ENCODE results near the gene SLC38A11. TPM values are rescaled to one million over a fixed set of nuclear protein-coding genes. Genes with fewer than 3 reads are reported as not detected.

SLC38A11 gene
- total and polyA plus RNA-seq, 2 of the 13 experiments (the other 11 are each of a cell fraction or from before 2014, with no cell fraction given): 14.0 to 14.3 TPM

DNA sequence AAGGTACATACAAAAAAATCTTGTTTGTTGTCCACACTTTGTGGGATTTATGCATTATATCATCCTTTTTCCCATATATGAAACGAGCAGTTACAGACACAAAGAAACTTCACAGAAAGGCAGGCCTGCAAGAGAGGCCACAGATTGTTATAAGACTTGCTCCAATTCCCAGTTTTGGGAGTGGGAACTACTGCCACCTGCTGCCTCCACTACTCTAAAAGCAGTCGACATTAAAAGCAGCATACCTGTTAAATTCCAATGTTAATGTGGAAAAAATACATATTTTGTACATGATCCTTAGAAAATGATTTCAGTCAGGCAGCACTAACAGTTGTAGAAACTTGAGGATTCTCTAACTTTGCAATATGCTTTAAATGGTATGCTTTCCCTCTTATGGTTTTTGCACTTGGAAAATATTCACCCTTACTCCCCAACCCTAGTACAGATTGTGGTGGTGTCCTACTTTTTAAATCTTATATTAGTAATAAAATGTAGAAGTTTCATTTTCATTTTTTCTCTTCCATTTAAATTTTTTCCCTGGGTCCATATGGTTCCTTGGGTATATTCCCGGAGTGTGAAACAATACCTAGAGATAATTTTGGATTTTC is 37.9 kb downstream of the SLC38A11 start (continued):
- TF ChIP-seq, protein P1, sequence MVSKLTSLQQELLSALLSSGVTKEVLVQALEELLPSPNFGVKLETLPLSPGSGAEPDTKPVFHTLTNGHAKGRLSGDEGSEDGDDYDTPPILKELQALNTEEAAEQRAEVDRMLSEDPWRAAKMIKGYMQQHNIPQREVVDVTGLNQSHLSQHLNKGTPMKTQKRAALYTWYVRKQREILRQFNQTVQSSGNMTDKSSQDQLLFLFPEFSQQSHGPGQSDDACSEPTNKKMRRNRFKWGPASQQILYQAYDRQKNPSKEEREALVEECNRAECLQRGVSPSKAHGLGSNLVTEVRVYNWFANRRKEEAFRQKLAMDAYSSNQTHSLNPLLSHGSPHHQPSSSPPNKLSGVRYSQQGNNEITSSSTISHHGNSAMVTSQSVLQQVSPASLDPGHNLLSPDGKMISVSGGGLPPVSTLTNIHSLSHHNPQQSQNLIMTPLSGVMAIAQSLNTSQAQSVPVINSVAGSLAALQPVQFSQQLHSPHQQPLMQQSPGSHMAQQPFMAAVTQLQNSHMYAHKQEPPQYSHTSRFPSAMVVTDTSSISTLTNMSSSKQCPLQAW (CRISPR knock-in tag; IDR thresholded peaks at IDR 0.05): 0 out of 2 replicates have a peak, but pooled peaks have one; percentile 35
- TF ChIP-seq, protein P2, sequence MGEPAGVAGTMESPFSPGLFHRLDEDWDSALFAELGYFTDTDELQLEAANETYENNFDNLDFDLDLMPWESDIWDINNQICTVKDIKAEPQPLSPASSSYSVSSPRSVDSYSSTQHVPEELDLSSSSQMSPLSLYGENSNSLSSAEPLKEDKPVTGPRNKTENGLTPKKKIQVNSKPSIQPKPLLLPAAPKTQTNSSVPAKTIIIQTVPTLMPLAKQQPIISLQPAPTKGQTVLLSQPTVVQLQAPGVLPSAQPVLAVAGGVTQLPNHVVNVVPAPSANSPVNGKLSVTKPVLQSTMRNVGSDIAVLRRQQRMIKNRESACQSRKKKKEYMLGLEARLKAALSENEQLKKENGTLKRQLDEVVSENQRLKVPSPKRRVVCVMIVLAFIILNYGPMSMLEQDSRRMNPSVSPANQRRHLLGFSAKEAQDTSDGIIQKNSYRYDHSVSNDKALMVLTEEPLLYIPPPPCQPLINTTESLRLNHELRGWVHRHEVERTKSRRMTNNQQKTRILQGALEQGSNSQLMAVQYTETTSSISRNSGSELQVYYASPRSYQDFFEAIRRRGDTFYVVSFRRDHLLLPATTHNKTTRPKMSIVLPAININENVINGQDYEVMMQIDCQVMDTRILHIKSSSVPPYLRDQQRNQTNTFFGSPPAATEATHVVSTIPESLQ (CRISPR knock-in tag; conservative IDR thresholded peaks at IDR 0.05): no peak
- TF ChIP-seq ASH2L (IDR thresholded peaks at IDR 0.05; ENCODE audit: insufficient read length, low read depth, low read length) (peak; percentile 30), KMT2B (CRISPR knock-in tag; IDR thresholded peaks at IDR 0.05) (peak; percentile 53; the same call in 1 of the 2 replicates), ZMYM4 (CRISPR knock-in tag; IDR thresholded peaks at IDR 0.05) (peak; percentile 81), ZKSCAN8 (CRISPR knock-in tag; IDR thresholded peaks at IDR 0.05; ENCODE audit: borderline replicate concordance) (peak; percentile 78; the same call in 1 of the 2 replicates), SNAI1 (CRISPR knock-in tag; IDR thresholded peaks at IDR 0.05; ENCODE audit: borderline replicate concordance) (no peak), ELF3 (CRISPR knock-in tag; IDR thresholded peaks at IDR 0.05) (0 out of 2 replicates have a peak, but pooled peaks have one; percentile 21), REXO4 (CRISPR knock-in tag; IDR thresholded peaks at IDR 0.05; ENCODE audit: borderline replicate concordance) (no peak), ZNF557 (CRISPR knock-in tag; IDR thresholded peaks at IDR 0.05) (no peak), ZNF552 (CRISPR knock-in tag; IDR thresholded peaks at IDR 0.05; ENCODE audit: borderline replicate concordance) (no peak), ZNF230 (CRISPR knock-in tag; IDR thresholded peaks at IDR 0.05) (peak; percentile 58; the same call in 1 of the 2 replicates), PPARG (CRISPR knock-in tag; conservative IDR thresholded peaks at IDR 0.05) (no peak; the same call in 1 of the 2 replicates), TBX2 (CRISPR knock-in tag; IDR thresholded peaks at IDR 0.05; ENCODE audit: borderline replicate concordance) (no peak), KAT8 (CRISPR knock-in tag; IDR thresholded peaks at IDR 0.05) (0 out of 2 replicates have a peak, but pooled peaks have one; percentile 49), FOXJ3 (CRISPR knock-in tag; IDR thresholded peaks at IDR 0.05; ENCODE audit: borderline replicate concordance) (0 out of 2 replicates have a peak, but pooled peaks have one; percentile 46), ZNF530 (CRISPR knock-in tag; IDR thresholded peaks at IDR 0.05; ENCODE audit: low read depth) (no peak), BRCA1 (CRISPR knock-in tag; IDR thresholded peaks at IDR 0.05) (no peak)
- TF ChIP-seq, protein P3, sequence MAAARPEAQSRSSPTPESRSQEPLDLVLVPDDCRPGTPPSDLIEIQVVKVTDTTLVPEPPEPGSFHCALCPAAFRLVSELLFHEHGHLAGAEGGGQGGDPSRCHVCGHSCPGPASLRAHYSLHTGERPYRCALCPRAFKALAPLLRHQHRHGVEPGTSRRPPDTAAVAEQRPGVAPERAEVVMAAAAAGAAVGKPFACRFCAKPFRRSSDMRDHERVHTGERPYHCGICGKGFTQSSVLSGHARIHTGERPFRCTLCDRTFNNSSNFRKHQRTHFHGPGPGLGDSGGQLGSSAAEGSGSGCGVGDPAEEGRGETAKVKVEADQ (CRISPR knock-in tag; IDR thresholded peaks at IDR 0.05; ENCODE audit: borderline replicate concordance): no peak
- TF ChIP-seq, protein P4, sequence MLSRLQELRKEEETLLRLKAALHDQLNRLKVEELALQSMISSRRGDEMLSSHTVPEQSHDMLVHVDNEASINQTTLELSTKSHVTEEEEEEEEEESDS (CRISPR knock-in tag; IDR thresholded peaks at IDR 0.05; ENCODE audit: borderline replicate concordance): no peak
- TF ChIP-seq, protein P5, sequence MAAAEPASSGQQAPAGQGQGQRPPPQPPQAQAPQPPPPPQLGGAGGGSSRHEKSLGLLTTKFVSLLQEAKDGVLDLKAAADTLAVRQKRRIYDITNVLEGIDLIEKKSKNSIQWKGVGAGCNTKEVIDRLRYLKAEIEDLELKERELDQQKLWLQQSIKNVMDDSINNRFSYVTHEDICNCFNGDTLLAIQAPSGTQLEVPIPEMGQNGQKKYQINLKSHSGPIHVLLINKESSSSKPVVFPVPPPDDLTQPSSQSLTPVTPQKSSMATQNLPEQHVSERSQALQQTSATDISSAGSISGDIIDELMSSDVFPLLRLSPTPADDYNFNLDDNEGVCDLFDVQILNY (CRISPR knock-in tag; conservative IDR thresholded peaks at IDR 0.05): no peak
- TF ChIP-seq, protein P6, sequence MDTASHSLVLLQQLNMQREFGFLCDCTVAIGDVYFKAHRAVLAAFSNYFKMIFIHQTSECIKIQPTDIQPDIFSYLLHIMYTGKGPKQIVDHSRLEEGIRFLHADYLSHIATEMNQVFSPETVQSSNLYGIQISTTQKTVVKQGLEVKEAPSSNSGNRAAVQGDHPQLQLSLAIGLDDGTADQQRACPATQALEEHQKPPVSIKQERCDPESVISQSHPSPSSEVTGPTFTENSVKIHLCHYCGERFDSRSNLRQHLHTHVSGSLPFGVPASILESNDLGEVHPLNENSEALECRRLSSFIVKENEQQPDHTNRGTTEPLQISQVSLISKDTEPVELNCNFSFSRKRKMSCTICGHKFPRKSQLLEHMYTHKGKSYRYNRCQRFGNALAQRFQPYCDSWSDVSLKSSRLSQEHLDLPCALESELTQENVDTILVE (CRISPR knock-in tag; IDR thresholded peaks at IDR 0.05): peak; percentile 47; the same call in 1 of the 2 replicates
- TF ChIP-seq, protein P7, sequence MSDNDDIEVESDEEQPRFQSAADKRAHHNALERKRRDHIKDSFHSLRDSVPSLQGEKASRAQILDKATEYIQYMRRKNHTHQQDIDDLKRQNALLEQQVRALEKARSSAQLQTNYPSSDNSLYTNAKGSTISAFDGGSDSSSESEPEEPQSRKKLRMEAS (IDR thresholded peaks at IDR 0.05): 0 out of 2 replicates have a peak, but pooled peaks have one; percentile 37

All from HepG2 (cell line).